Ovary (tissue), 9 donors: Measurements from ENCODE around the gene HEATR3. TPM values are rescaled to one million over a fixed set of nuclear protein-coding genes. Genes with fewer than 3 reads are reported as not detected.

Experiments used
- DNase-seq, 5 donors: peaks; one replicate each; pipeline ENCODE4 v3.0.0-alpha.2; 2019 to 2020
- H3K27ac ChIP-seq, 2 donors: fragments of 200-600 bp; one replicate each; pipeline versions ENCODE4 v1.5.1 to v1.8.0; 2019 to 2022
- H3K27me3 ChIP-seq: fragments of 200-600 bp; one replicate; pipeline ENCODE4 v1.8.0; 2022
- H3K36me3 ChIP-seq: fragments of 200-600 bp; sonication (generic); one replicate; pipeline ENCODE4 v1.5.1; 2019
- H3K4me1 ChIP-seq: one replicate; pipeline ENCODE4 v1.8.1; 2013; ENCODE audit warnings: mild to moderate bottlenecking, moderate library complexity; ENCODE audit not compliant: insufficient read depth
- H3K4me3 ChIP-seq: fragments of 200-600 bp; sonication (generic); one replicate; pipeline ENCODE4 v1.5.1; 2017
- H3K9me3 ChIP-seq, 2 donors: fragments of 200-600 bp in 1 of 2; sonication (generic) in 1 of 2; one replicate each; pipeline versions ENCODE4 v1.5.1 to v1.8.1; 2013 to 2019; ENCODE audit warnings: mild to moderate bottlenecking in 1 of 2, moderate library complexity in 1 of 2
- CTCF ChIP-seq, 3 donors: fragments of 450-650 bp in 2 of 3; fragments of 200-600 bp in 1 of 3; IDR thresholded peaks; one replicate each; pipeline versions ENCODE4 v1.5.1 to v1.8.0; 2016 to 2022; ENCODE audit warnings: antibody characterized with exemption in 3 of 3, mild to moderate bottlenecking in 1 of 3
- EP300 ChIP-seq: sonication (generic); formaldehyde crosslinking; IDR thresholded peaks from one replicate; pipeline ENCODE4 v1.6.1; 2017; ENCODE audit warnings: antibody characterized with exemption
- POLR2A ChIP-seq: fragments of 450-650 bp; IDR thresholded peaks from one replicate; pipeline ENCODE4 v1.6.1; 2017; ENCODE audit warnings: antibody characterized with exemption, mild to moderate bottlenecking, moderate library complexity
- WGBS, 3 donors: extraction: QIAGEN DNeasy Blood & Tissue Kit in 1 of 3; methylation state at CpG; one replicate each; pipeline versions ENCODE4 v1.1.5 to v1.1.7; 2013 to 2017; 5-methylcytosine and 5-hydroxymethylcytosine counted together
- intact Hi-C, 4 donors: fragments of 100-400 bp; cut with DNase I; formaldehyde crosslinking; loops; one replicate each; pipeline versions ENCODE4 v1.11.0 to v1.15.1; 2022 to 2023
- polyA plus RNA-seq, 2 donors: library from polyadenylated mRNA; stranded (reverse); fragments of 200-250 nt in 1 of 2; fragments of 350-450 nt in 1 of 2; fragmentation: Illumina TruSeq in 1 of 2; extraction: RNeasy Lipid Tissue Mini Kit (QIAGEN cat#74804) in 1 of 2; gene quantifications; one replicate each; pipeline ENCODE4 v1.2.3, GENCODE V29; 2013 to 2014
- total RNA-seq, 7 donors: library from RNA; depleted of rRNA in 2 of 7; stranded (reverse); fragments of >200 nt in 2 of 7; fragmentation: NEBNext Ultra II Directional in 3 of 7; extraction: Animal tissue kit (Norgen Biotek cat#: 25700) in 3 of 7; gene quantifications; one replicate each; pipeline versions ENCODE4 v1.1.0 to v1.2.4, GENCODE V29; 2016 to 2023
- donor health status: DM: no; HTN: no; CAD: no; lungs with moderate emphysema.
- donor health status: DM: no; HTN: no; CAD: no.
- donor health status: Bipolar disorder and iron deficiency.
- donor health status: DM: yes; HTN: yes; CAD: no.
- donor health status: DM: no; HTN: no; CAD: no.
- donor health status: DM: yes; HTN: yes; CAD: no.

Gene HEATR3
- total and polyA plus RNA-seq, 9 donors, result 2.4 to 15.2 (median 10.7) TPM

GRCh38 chr16:50047864-50048263, 17.9 kb upstream of the HEATR3 start:
- no peak overlapping the region for H3K4me3 ChIP-seq
- intact Hi-C loops, result no loop called here
- no peaks in the 10 kb centered on the region for H3K27me3 ChIP-seq
- no peaks in the 10 kb centered on the region for H3K9me3 ChIP-seq
- no peak overlapping the region for H3K27ac ChIP-seq
- TF ChIP-seq POLR2A (no peak), CTCF (IDR thresholded peaks at IDR 0.05) (no peak), EP300 (no peak)
- WGBS, 3 donors, result 83 to 88% (median 85%) methylated on average over 2 of the region's 2 CpGs
- H3K4me1 ChIP-seq, result no peaks in the 10 kb centered on the region
- no peaks in the 10 kb centered on the region for H3K36me3 ChIP-seq
- DNase-seq, result no peak

- Histone ChIP-seq H3K4me3 (no peak overlapping the region), H3K4me1 (no peaks in the 10 kb centered on the region), H3K9me3 (no peaks in the 10 kb centered on the region), H3K27me3 (no peaks in the 10 kb centered on the region), H3K36me3 (no peaks in the 10 kb centered on the region), H3K27ac (no peak overlapping the region)
- intact Hi-C loops, result no loop called here
- WGBS, 3 donors, result 6 to 10% (median 8%) methylated on average over 2 of the region's 2 CpGs
- DNase-seq, result no peak
- TF ChIP-seq EP300 (no peak), POLR2A (no peak), CTCF (IDR thresholded peaks at IDR 0.05) (no peak)
These were observed 15.0 kb upstream of the HEATR3 start for GRCh38 chr16:50050802-50051201.

GRCh38 chr16:50056226-50056625, 9.5 kb upstream of the HEATR3 start:
- WGBS, 3 donors, result 87 to 91% (median 88%) methylated on average over 4 of the region's 4 CpGs
- Histone ChIP-seq H3K4me1 (no peaks in the 10 kb centered on the region), H3K36me3 (no peaks in the 10 kb centered on the region), H3K9me3 (no peaks in the 10 kb centered on the region), H3K4me3 (no peak overlapping the region), H3K27ac (no peak overlapping the region), H3K27me3 (no peaks in the 10 kb centered on the region)
- no peak for DNase-seq
- TF ChIP-seq CTCF (IDR thresholded peaks at IDR 0.05), result no peak
- no peak for TF ChIP-seq EP300
- TF ChIP-seq POLR2A, result no peak
- intact Hi-C loops, result no loop called here

- no peak for DNase-seq
- no peaks in the 10 kb centered on the region for H3K36me3 ChIP-seq
- no peaks in the 10 kb centered on the region for H3K4me1 ChIP-seq
- no peaks in the 10 kb centered on the region for H3K9me3 ChIP-seq
- H3K27ac ChIP-seq, result no peak overlapping the region
- no peaks in the 10 kb centered on the region for H3K27me3 ChIP-seq
- 90 to 93% (median 91%) methylated on average over 21 to 28 of the region's 28 CpGs for WGBS, 3 donors
- intact Hi-C loops, result no loop called here
- H3K4me3 ChIP-seq, result no peak overlapping the region
- TF ChIP-seq POLR2A (no peak), CTCF (IDR thresholded peaks at IDR 0.05) (no peak), EP300 (no peak)
These were observed 7.5 kb upstream of the HEATR3 start for GRCh38 chr16:50058091-50058771.
